Measurements from ENCODE around the gene SPRED2.

DNA sequence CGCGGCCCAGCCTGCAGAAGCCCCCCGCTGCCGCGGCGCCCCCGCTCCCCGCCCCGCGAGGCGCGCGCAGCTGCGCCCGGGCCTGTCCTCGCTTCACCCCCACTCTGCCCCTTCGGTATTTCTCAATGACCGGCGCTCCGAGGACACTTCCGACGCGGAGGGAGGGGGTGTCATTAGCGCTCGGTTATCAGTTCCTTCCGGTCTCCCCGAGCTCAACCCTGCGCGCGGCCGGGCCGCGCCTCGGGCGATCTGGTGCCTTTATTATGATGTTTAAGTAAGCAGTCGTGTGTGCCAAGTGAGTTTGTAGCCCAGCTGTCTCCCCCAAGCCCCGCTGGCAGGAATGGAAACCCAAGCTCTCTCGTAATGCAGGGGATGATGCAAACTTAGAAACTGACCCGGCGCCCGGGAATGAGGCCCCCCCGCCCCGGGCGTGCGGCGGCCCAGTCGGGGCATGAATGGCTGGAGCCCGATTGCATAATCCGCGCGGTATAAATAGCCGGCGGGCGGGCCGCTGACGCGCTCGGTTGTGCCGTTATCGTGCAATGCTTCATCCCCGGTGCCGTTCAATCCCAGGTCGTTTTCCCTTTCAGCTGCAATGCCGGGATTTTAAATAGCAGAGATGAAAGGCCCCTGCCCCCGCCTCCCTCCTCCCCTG, 3.9 kb upstream of the SPRED2 start:
- TF ChIP-seq, protein P1, sequence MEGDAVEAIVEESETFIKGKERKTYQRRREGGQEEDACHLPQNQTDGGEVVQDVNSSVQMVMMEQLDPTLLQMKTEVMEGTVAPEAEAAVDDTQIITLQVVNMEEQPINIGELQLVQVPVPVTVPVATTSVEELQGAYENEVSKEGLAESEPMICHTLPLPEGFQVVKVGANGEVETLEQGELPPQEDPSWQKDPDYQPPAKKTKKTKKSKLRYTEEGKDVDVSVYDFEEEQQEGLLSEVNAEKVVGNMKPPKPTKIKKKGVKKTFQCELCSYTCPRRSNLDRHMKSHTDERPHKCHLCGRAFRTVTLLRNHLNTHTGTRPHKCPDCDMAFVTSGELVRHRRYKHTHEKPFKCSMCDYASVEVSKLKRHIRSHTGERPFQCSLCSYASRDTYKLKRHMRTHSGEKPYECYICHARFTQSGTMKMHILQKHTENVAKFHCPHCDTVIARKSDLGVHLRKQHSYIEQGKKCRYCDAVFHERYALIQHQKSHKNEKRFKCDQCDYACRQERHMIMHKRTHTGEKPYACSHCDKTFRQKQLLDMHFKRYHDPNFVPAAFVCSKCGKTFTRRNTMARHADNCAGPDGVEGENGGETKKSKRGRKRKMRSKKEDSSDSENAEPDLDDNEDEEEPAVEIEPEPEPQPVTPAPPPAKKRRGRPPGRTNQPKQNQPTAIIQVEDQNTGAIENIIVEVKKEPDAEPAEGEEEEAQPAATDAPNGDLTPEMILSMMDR (IDR thresholded peaks at IDR 0.05) = no peak
- no peak for TF ChIP-seq ZFX (IDR thresholded peaks at IDR 0.05; ENCODE audit: borderline replicate concordance)

All from 22Rv1 (cell line).